Ectodermal cell (in vitro differentiated cells): ENCODE measurements around the gene ZMYM4.
"Not testable (repeated sequence)": the region's sequence is repeated elsewhere in the genome, so short reads cannot be mapped to it uniquely, and the experiment has no call there.

ENCODE experiments used
- H3K27ac ChIP-seq: 2 replicates; pipeline ENCODE4 v1.7.0; 2013; ENCODE audit warnings: mild to moderate bottlenecking, low read depth, low read length; ENCODE audit not compliant: insufficient read depth, poor library complexity, severe bottlenecking
- H3K27me3 ChIP-seq: 2 replicates; pipeline ENCODE4 v1.7.0; 2013; ENCODE audit warnings: mild to moderate bottlenecking, low read length; ENCODE audit not compliant: insufficient read depth, control insufficient read depth, poor library complexity, severe bottlenecking
- H3K36me3 ChIP-seq: one replicate; pipeline ENCODE4 v1.7.0; 2013; ENCODE audit warnings: low read length; ENCODE audit not compliant: control insufficient read depth, insufficient read depth
- H3K4me1 ChIP-seq: one replicate; pipeline ENCODE4 v1.7.0; 2013; ENCODE audit warnings: low read length; ENCODE audit not compliant: control insufficient read depth, insufficient read depth
- H3K4me3 ChIP-seq: 2 replicates; pipeline ENCODE4 v1.7.0; 2013; ENCODE audit warnings: low read depth, low read length, control low read depth; ENCODE audit not compliant: insufficient read depth
- H3K9me3 ChIP-seq: 2 replicates; pipeline ENCODE4 v1.7.0; 2013; ENCODE audit warnings: mild to moderate bottlenecking, low read length, moderate library complexity; ENCODE audit not compliant: control insufficient read depth
- WGBS, 2 experiments: methylation state at CpG; one replicate each; pipeline ENCODE4 v1.1.7; 2013; ENCODE audit warnings: missing lambda C conversion rate in 2 of 2; 5-methylcytosine and 5-hydroxymethylcytosine counted together

The ZMYM4 gene

GRCh38 chr1:35319988-35320713, 51.6 kb downstream of the ZMYM4 start:
- Histone ChIP-seq H3K36me3 (no peaks in the 10 kb centered on the region), H3K4me1 (no peaks in the 10 kb centered on the region), H3K4me3 (no peak overlapping the region), H3K9me3 (no peaks in the 10 kb centered on the region), H3K27me3 (no peaks in the 10 kb centered on the region), H3K27ac (no peak overlapping the region)
- WGBS, 2 experiments = 96% methylated on average over 4 of the region's 4 CpGs

- 94 to 98% methylated on average over 3 of the region's 3 CpGs for WGBS, 2 experiments
- Histone ChIP-seq H3K4me1 (no peaks in the 10 kb centered on the region), H3K4me3 (no peak overlapping the region), H3K27ac (no peak overlapping the region), H3K36me3 (no peaks in the 10 kb centered on the region), H3K27me3 (no peaks in the 10 kb centered on the region), H3K9me3 (no peaks in the 10 kb centered on the region)
Observed at GRCh38 chr1:35320937-35321336, 52.4 kb downstream of the ZMYM4 start.

- Histone ChIP-seq H3K9me3 (no peaks in the 10 kb centered on the region), H3K36me3 (no peaks in the 10 kb centered on the region), H3K4me1 (no peaks in the 10 kb centered on the region), H3K27me3 (no peaks in the 10 kb centered on the region), H3K27ac (no peak overlapping the region), H3K4me3 (no peak overlapping the region)
- WGBS, 2 experiments = 90 to 93% methylated on average over 1 of the region's 1 CpG
Observed at GRCh38 chr1:35324486-35324885, 56.0 kb downstream of the ZMYM4 start.

DNA sequence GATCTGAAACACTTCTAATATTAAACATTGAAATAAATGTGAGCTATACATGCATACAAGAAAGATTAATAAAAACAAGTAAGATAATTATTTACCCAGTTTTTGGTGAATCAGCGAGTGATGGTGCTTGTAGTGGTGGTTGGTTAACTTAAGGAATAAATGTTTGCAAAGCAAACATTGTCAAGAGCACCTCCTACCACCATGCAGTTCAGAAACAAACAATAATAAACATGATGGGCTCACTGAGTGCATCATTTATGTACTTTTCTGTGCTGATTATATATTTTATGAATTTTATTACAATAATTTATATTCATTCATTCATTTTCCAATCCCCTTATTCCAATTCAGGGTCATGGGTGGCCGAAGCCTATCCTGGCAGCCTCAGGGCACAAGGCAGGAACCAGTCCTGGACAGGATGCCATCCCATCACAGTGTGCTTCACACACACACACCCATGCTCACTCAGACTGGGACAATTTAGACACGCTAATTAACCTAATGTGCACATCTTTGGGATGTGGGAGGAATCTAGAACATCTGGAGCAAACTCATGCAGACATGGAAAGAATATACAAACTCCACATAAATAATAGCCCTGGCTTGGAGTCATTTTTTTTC, 57.8 kb downstream of the ZMYM4 start:
- H3K4me1 ChIP-seq = no peaks in the 10 kb centered on the region
- 89 to 98% methylated on average over 2 of the region's 3 CpGs for WGBS, 2 experiments
- H3K27ac ChIP-seq = no peak overlapping the region
- H3K36me3 ChIP-seq = no peaks in the 10 kb centered on the region
- no peaks in the 10 kb centered on the region for H3K27me3 ChIP-seq
- no peaks in the 10 kb centered on the region for H3K9me3 ChIP-seq
- no peak overlapping the region for H3K4me3 ChIP-seq

DNA sequence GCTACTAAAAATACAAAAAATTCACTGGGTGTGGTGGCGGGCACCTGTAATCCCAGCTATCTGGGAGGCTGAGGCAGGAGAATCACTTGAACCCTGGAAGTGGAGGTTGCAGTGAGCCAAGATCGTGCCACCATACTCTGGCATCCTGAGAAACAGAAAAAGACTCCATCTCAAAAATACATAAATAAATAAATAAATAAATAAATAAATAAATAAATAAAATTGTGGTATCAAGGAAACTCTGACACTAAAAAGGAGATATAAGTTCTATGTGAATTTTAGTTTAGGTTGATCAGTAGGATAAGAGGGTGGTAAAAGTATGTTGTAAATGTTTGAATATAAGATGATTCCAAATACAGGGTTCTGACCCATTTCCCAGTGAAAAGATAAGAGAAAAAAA, 63.1 kb downstream of the ZMYM4 start:
- 82 to 90% methylated on average over 1 to 2 of the region's 2 CpGs for WGBS, 2 experiments
- H3K4me1 ChIP-seq, H3K27ac ChIP-seq, H3K36me3 ChIP-seq, H3K9me3 ChIP-seq, H3K27me3 ChIP-seq, H3K4me3 ChIP-seq: not testable (repeated sequence)

DNA sequence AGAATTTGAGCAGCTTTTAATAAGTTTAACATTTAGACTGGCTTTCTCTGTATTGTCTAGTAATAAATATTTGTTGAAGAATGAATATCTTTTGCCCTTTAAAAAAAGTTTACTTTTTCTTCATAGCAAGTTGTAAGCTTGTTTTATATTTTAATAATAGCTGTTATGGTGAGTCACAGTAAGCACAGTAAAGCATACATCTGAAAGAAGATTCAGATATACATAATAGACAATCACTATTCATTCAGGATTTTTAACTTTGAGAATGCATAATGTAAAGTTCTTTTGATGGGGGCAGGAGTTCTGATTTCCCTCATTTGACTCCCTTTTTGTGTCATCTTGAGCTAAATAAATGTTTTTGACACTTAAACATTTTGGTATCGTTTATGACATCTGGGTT, 66.0 kb downstream of the ZMYM4 start:
- Histone ChIP-seq H3K4me1 (no peaks in the 10 kb centered on the region), H3K27me3 (no peaks in the 10 kb centered on the region), H3K36me3 (no peaks in the 10 kb centered on the region), H3K4me3 (no peak overlapping the region), H3K9me3 (no peaks in the 10 kb centered on the region), H3K27ac (no peak overlapping the region)
- WGBS, 2 experiments = 80 to 100% methylated on average over 1 of the region's 1 CpG

DNA sequence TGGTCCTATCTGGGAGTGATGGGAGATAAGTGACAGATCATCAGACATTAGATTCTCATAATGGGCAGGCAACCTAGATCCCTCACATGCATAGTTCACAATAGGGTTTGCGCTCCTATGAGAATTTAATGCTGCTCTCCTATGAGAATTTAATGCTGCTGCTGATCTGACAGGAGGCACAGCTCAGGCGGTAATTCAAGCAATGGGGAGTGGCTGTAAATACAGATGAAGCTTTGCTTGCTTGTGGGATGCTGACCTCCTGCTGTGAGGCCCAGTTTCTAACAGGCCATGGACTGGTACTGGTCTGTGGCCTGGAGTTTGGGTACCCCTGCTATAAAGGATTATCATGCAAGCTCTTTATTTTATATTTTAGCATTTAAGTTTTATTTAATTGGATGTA, 72.0 kb downstream of the ZMYM4 start:
- no peaks in the 10 kb centered on the region for H3K4me1 ChIP-seq
- no peaks in the 10 kb centered on the region for H3K36me3 ChIP-seq
- no peak overlapping the region for H3K27ac ChIP-seq
- WGBS, 2 experiments = 89 to 92% methylated on average over 2 of the region's 2 CpGs
- H3K27me3 ChIP-seq = no peaks in the 10 kb centered on the region
- no peaks in the 10 kb centered on the region for H3K9me3 ChIP-seq
- H3K4me3 ChIP-seq = no peak overlapping the region

DNA sequence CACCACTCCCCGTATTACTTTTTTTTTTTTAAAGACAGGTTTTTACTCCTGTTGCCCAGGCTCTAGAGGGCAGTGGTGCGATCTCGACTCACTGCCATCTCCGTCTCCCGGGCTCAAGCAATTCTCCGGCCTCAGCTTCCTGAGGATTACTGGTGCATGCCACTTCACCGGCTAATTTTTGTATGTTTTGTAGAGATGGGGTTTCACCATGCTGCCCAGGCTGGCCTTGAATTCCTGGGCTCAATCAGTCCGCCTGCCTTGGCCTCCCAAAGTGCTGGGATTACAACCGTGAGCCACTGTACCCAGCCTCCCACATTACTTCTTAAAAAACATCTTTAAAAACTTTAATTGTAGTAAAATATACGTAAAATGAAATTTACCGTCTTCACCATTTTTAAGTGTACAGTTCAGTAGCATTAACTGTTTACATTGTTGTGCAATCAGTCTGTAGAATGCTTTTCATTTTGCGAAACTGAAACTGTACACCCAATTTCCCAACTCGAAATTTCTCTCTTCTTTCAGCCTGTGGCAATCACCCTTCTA, 77.0 kb downstream of the ZMYM4 start:
- Histone ChIP-seq H3K4me3 (no peak overlapping the region), H3K27me3 (no peaks in the 10 kb centered on the region), H3K27ac (no peak overlapping the region), H3K9me3 (no peaks in the 10 kb centered on the region), H3K4me1 (no peaks in the 10 kb centered on the region), H3K36me3 (no peaks in the 10 kb centered on the region)
- WGBS, 2 experiments = 91 to 98% methylated on average over 11 to 13 of the region's 13 CpGs

GRCh38 chr1:35350872-35351271, 82.4 kb downstream of the ZMYM4 start:
- 96 to 97% methylated on average over 6 of the region's 6 CpGs for WGBS, 2 experiments
- H3K4me1 ChIP-seq = no peaks in the 10 kb centered on the region
- no peaks in the 10 kb centered on the region for H3K9me3 ChIP-seq
- H3K27ac ChIP-seq = no peak overlapping the region
- no peak overlapping the region for H3K4me3 ChIP-seq
- no peaks in the 10 kb centered on the region for H3K27me3 ChIP-seq
- H3K36me3 ChIP-seq = no peaks in the 10 kb centered on the region

GRCh38 chr1:35359995-35360394, 91.5 kb downstream of the ZMYM4 start:
- Histone ChIP-seq H3K27me3 (no peaks in the 10 kb centered on the region), H3K4me3 (no peak overlapping the region), H3K27ac (no peak overlapping the region), H3K36me3 (peaks cover 7% of the 10 kb centered on the region), H3K9me3 (no peaks in the 10 kb centered on the region), H3K4me1 (no peaks in the 10 kb centered on the region)
